Hindlimb muscle (tissue), 1 donor: ENCODE results near the gene PRKAR1B. TPM values are rescaled to one million over a fixed set of nuclear protein-coding genes. Genes with fewer than 3 reads are reported as not detected.

Source experiments
- DNase-seq: peaks from one replicate; pipeline ENCODE4 v3.0.0-alpha.2; 2013
- polyA plus RNA-seq: library from polyadenylated mRNA; unstranded; fragments of 120-200 nt; gene quantifications from one replicate; pipeline ENCODE4 v1.2.1, GENCODE V29; 2013; ENCODE audit not compliant: insufficient read length

Gene PRKAR1B
- polyA plus RNA-seq: 35.7 TPM

DNA sequence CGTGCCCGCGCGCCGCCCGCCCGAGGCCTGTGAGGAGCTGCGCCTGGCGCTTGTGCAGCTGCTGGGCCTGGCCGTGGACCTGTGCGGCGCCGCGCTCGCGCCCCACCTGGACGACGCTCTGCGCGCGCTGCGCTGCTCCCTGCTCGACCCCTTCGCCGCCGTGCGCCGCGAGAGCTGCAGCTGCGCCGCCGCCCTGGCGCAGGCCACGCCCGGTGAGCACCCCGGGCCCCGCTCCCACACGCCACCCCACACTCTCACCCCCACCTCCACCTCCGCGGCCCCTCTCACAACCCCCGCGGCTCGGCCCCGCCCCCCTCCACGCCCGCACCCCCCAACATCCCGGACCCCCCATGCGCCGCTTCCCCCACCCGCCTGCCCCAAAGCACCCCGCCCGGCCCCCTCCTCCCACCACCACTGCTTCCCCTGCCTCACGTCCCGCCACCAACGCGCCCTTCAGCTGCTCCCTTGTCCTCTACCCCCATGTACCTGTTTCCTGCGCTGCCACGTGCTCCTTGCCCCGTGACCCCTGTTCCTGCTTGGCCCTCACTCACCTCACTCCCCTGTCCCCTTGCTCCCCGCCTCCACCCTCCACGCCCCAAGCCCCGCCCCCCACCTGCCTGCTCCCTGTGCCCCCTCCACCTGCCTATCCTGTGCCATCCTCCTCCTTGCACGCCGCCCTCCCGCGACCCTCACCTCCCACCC, at the start of gene PRKAR1B:
TSS of gene PRKAR1B (minus strand) at position 178 of the 702 bp plus-strand sequence. CDS start 15,776 bp downstream, outside the sequence.
- DNase-seq: no peak

DNA sequence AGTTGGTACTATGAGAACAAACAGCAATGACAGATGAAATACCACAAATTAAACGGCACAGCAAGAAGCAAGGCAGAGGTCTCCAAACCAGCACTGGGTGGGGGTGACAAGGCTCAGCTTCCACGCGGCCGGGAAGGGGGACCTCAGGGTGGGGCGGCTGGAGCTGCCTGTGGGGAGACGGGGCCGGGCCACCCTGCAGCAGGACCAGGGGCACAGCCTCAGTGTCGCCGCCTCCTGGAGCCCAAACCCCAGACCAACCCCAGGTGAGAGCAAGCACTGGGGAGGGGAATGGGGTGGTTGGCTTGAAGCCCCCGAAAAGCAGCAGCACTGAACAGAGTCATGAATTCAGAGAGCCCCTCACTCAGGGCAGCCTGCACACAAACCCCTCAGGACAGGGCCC, 49.3 kb upstream of the PRKAR1B start:
- DNase-seq: no peak

DNA sequence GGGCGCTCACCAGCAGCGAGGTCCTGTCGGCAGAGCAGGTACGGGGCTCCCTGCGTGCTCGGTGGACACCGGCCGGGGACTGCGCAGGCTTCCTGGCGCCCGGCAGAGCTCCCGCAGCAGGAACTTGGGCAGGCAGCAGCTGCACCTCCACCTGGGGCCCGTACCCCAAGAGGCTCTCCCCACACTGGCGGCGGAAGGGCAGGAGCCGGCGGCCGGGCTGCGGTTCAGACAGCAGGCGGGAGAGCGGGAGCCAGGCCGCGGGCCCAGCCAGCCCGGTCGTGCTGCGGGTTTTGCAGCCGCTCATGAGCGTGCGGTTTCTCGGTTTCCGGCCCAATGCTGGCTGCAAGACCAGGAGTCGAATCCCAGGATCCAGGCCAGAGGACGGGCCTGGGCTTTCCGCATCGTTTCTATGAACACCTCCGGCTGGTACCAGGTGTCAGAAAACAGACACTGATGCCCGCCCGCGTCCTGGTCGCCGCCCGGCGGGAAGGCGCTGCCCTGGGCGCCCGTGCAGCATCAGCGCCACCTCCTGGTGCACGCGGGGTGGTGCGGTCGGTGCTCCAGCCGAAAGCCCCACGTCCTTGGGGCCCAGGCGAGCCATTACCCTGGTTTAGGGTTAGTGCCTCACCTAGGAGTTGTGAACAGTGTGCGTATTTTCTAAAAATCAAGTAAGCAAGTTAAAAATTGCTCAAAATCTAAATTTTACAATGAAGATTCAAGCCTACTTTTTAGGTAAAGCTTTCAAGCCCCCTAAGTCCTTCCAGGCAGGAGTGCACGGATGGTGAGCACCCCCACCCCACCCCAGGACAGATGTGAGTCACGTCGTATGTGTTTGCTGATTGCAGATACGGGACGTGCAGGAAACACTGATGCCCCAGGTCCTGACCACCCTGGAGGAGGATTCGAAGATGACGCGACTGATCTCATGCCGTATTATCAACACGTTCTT, 47.4 kb upstream of the PRKAR1B start:
- no peak for DNase-seq

DNA sequence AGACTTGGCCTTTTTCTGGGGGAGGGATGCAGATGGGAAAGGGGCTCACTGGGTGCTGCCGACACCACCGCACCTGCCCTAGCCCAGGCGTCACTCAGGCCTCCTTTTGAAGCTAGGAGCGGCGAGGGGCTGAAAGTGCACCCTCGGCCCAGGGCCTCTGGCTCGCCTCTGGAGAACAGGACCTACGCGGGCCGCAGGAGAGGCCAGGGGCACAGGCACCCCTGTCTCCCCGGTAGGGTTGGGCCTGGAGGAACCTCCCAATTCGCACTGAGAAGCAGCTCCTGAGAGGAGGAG, 46.5 kb upstream of the PRKAR1B start:
- no peak for DNase-seq

DNA sequence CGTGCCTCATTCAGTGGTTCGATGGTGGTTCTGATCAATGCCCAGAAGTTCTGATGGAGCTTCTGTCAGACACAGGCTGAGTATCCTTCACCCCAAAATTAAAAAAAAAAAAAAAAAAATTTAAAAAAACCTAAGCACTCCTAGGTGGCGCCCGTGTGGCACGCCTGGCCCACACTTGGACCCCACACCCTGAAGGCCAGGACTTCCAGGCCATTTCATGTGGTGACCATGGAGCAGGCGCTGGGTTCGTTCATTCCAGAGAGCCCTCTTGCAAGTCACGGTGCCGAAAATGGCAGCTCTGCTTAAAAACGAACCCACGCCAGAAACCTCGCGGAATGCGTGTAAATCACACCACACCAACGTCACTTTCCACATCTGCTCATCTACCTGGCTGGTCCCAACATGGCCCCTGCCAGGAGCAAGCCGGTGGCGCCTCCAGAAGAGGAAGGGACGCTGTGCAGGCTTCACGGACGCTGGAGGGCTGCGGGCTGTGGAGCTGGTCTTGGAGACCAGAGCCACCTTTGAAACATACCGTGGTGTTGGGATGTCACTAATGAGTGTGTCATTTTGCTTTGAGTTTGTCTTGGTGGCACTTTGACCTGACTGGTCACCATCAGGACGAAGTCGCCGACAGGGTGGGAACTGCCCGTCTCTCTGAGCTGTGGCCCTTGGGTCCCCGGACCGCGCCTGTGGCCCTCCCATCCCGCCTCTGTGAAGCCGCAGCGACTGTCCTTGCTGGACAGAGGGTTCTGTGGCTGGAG, 46.0 kb upstream of the PRKAR1B start:
- DNase-seq: no peak

DNA sequence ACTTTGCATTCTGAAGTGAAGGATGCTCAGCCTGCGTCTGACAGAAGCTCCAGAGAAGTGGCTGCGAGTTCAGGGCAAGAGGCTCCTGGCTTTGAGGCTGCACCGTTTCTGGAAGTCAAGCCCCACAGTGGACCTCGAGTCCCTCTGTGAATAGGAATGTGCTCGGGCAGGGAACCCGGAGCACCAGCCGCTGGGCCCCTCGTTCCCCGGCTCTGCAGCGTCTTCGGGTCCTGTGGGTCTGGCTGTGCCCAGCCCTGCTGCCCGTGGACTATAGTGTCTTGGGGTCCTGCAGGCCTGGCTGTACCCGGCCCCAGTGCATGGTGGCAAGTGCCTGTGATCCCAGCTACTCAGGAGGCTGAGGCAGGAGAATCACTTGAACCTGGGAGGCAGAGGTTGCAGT, 45.3 kb upstream of the PRKAR1B start:
- DNase-seq: no peak

DNA sequence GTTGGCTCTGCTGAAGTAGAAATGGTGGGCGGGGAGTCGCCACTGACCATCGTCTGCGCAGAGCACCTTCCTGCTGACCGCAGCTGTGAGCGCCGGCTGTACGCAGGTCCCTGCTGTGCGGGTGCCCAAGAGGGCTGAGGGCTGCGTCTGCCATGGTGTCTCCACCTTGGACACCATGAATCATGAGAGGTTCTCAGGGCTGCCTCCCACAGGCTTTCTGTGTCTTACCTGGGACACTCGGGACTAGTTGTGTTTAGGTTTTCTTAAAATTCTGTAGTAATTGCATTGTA, 44.9 kb upstream of the PRKAR1B start:
- no peak for DNase-seq

DNA sequence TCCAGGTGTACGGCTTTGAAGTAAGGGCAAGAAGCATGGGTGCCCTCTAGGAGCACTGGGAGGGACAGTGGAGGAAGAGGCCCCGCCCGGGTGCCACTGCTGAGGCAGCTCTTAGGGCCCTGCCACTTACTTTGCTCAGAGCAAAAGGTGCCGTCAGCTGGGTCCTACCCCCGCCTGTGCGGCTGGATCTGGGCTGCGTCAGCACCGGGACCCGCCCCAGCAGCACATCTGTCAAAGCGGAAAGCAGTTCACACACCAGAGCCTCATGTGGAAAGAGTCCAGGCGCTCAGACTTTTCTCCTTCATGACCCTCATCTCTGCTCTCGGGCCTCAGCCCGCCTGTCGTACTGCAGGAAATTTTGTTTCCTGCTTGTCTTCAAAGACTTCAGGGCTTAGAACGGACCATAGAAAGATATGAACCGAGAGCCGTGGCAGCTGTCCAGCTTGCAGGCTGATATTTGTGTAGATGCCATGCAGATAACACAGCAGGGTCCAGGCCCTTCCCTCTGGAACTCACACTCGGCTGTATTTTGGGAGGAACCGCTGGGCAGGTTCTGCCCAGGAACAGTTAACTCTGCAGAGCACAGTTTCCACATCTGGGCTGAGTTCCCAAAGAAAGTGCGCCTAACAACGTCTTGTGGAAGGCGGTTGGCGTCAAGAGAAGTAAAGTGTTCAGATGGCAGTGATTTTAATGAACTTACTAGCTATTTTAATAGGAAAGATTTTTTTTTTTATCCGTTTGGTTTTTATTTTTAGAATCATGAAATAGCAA, 44.3 kb upstream of the PRKAR1B start:
- DNase-seq: peak; percentile 85

DNA sequence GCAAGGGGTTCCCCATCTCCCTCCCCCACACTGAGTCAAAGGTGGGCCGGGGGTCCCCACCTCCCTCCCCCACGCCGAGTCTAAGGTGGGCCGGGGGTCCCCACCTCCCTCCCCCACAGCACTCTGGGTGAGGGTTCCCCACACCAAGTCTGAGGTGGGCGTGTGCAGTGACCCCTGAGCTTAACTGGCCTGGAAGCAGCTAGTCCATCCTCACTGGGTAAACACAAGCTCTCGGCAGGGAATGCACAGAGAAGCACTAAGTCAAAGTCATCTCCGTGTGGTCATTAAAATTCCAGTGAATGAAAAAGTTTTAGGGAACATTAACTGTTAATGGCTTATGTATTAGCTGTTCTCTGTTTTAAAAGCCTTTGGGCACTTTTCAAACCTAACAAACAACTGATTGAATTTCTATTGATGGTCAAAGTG, 43.7 kb upstream of the PRKAR1B start:
- no peak for DNase-seq

DNA sequence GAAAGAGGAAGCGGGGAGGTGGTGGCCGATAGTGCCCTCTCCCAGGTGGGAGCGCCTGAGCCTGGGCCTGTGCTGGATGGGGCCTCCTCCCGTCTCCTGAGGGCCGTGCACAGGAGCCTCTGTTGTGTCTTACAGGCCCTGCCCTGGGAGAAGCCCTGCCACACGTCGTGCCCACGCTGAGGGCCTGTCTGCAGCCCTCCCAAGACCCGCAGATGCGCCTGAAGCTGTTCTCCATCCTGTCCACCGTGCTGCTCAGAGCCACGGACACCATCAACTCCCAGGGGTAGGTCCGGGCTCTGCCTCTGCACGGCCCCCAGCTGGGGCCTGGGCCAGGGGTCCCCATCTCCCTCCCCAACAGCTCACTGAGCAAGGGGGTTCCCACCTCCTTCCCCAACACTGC, 43.3 kb upstream of the PRKAR1B start:
- DNase-seq: no peak

DNA sequence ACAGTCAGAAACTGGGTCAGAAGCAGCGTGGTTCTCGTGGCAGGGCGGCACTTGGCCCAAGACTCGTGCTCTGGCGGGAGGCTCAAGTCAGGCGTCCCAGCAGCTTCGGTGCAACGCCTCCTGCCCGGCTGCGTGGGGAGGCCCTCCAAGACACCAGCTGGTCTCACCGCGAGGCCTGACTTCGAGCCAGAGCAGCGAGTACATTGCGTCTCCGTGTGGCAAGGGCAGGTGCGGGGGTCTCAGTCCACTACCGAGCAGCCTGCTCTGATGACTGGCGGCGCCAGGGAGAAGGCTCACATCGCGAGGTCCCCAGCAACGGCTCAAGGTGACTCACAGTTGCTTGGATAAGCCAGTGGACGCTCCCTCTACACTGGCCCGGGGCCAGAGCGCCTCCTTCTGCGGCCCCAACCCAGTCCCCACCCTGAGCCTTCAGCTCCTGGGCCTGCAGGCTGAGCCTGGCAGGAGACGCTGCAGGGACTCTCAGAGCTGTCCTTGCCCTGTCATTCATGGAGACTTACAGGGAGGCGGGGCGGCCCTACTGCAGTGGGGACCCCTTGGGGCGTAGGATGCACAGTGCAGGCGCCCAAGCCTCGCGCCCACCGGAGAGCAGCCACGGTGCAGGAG, 41.9 kb upstream of the PRKAR1B start:
- no peak for DNase-seq

DNA sequence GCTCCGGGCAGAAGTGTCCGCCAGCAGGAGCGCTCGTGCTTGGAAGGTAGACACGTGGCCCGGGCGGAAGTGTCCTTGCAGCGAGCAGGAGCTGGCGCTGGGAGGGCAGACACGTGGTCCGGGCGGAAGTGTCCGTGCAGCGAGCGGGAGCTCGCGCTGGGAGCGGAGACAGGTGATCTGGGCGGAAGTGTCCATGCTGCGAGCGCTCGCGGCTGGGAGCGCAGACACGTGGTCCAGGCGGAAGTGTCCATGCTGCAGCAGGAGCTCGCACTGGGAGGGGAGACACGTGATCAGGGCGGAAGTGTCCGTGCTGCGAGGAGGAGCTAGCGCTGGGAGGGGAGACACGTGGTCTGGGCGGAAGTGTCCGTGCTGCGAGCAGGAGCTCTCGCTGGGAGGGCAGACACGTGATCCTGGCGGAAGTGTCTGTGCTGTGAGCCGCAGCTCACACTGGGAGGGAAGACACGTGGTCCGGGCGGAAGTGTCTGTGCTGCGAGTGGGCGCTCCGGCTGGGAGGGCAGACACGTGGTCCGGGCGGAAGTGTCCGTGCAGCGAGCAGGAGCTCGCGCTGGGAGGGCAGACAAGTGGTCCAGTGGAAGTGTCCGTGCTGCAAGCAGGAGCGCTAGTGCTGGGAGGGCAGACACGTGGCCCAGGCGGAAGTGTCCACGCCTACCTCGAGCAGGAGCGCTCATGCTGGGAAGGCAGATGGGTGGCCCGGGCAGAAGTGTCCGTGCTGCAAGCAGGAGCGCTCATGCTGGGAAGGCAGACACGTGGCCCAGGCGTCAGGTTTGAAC, 41.1 kb upstream of the PRKAR1B start:
- no peak for DNase-seq

DNA sequence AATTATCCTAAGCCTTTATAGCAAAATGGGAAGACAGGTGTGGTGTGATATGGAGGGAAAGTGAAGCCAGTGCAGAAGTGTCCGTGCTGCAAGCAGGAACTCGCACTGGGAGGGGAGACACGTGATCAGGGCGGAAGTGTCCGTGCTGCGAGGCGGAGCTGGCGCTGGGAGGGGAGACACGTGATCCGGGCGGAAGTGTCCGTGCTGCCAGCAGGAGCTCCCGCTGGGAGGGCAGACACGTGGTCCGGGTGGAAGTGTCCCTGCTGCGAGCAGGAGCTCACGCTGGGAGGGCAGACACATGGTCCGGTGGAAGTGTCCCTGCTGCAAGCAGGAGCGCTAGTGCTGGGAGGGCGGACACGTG, 40.5 kb upstream of the PRKAR1B start:
- no peak for DNase-seq

DNA sequence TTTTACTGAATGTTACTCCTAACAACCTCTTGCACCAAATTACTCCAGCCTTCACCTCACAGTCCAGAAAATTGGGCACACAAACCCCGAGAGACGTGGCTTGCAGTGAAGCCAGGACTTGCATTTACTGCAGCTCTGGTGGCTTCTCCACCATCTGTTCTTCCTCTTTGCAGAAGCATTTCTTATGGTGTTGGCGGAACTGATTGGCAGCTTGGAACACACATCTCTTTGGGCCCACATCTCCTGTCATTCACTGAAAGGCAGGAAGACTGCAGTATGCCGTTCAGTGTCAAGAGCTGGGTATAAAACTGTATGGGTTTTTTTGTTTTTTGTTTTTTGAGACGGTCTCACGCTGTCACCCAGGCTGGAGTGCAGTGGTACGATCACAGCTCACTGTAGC, 38.3 kb upstream of the PRKAR1B start:
- DNase-seq: no peak

DNA sequence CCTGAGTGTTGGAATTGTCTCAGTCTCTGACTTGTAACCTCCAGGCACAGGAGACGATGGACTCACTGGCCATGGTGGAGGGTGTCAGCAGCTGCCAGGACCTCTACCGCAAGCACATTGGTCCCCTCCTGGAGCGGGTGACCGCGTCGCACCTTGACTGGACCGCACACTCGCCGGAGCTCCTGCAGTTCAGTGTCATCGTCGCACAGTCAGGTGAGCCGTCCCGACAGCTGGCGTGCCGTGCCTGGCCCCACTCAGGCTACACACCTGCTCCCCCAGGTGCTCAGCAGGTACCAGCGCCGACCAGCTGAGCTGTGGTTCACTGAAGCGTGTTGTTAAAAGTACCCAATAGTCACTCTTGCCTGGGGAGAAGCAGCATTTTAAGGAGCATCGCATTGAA, 36.7 kb upstream of the PRKAR1B start:
- no peak for DNase-seq

DNA sequence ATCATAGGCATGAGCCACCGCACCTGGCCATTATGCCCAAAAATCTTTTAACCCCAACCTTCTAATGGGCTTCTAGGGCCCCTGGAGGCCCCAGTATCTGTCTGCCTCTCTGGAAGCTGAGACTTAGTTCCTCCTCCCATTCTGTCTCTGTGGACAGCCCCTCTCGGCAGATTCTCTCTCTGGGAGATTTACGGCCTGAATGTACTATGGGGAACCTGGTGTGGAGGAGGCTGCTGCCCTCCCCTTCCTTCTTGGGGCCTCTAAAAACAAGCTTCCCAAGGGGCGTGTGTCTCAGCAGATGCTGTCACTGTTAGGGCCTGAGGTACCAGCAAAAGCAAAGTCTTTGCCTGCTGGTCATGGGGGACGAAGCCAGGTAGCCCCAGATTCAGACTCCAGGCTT, 35.8 kb upstream of the PRKAR1B start:
- DNase-seq: no peak

DNA sequence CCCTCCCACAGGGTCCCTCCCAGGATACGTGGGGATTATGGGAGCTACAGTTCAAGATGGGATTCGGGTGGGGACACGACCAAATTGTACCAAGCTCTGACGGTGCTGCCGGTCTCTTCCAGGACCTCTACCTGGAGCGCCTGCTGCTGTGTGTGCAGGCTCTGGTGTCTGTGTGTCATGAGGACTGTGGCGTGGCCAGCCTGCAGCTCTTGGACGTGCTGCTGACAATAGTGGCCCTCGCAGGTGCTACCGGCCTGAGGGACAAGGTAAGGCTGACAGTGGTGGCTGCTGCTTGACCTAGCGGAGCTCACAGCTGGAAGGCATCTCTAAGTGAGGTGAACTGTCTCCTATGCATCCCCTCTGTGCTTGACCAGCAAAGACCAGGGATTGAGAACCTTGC, 34.5 kb upstream of the PRKAR1B start:
- DNase-seq: no peak

DNA sequence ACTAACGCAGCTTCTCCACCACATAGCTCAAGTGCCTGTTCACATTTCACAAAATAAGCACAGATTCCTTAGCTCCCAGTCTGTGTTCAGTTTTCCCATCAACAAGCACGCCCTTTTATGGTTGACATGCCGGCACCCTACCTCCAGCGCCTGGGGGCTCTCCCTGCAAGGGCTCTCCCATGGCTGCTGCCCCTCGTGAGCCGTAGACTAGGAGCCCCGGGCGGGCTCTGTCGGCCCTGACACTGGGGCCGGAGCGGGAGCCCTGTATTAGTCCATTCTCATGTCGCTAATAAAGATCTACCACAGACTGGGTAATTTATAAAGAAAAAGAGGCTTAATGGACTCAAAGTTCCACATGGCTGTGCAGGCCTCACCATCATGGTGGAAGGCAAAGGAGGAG, 34.0 kb upstream of the PRKAR1B start:
- DNase-seq: no peak

DNA sequence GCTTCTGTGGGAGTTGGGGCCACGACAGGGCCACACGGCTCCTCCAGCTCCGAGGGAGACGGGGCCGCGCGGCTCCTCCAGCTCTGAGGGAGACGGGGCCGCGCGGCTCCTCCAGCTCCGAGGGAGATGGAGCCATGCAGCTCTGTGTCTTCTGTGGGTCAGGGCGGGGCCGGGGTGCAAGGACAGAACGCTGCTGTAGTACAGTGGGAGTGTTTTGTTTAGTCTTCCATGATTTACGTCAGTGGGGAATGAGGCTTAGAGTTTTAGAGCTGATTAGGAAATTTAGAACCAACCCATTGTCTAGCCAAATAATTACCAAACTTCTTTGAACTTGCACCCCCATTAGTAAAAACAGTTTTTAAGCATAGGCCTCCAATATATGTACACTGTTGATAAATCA, 32.9 kb upstream of the PRKAR1B start:
- no peak for DNase-seq

DNA sequence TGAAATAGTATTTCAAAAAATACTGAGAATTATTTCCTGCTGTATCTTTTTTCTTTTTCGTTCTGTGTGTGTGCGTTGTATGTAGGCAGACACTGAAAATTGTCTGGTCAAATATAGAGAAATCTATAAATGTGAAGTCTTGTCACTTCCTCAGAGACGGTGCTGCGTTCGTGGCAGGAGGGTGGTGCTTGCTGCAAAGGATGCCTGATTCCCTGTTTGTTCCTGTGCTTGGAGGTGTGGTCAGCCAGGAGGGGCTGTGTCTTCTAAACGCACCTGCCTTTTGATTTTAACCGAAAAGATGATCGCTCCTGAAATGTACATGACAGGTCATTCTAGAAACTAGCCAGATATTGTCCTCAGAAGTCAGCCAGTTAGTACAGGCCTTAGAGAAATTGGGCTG, 32.5 kb upstream of the PRKAR1B start:
- DNase-seq: no peak

DNA sequence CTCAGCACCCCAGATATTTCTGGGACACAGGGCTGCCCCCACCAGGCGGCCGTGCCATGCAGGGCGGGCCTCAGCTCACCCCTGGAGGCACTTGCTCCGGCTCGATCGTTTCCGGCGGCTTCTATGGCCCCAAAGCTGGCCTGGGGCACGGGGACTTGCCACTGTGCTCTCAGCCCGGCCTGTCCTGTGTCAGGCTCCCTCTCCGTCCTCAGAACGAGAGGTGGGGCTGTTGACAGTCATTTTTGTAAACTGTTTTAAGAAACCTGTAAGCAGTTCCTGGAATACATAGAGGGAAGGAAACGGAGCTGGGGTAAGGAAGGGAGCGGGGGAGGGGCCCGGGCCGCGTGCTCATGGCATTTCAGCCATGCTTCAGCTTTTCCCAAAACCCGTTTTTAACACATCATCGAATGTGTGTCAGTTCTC, 30.7 kb upstream of the PRKAR1B start:
- DNase-seq: no peak
